Memory B cell (primary cell): ENCODE data around the gene DERL2.

ENCODE experiments used
- ATAC-seq: fragments of 150-1000 bp; cut with Tn5 transposase; 2 replicates; pipeline ENCODE4 v1.10.0; 2021; ENCODE audit warnings: low read depth, mild to moderate bottlenecking, moderate library complexity
- DNase-seq, 2 donors: peaks; one replicate each; pipeline ENCODE4 v3.0.0; 2022; ENCODE audit warnings: low spot score in 2 of 2
- H3K27ac Mint-ChIP-seq: one replicate; pipeline ENCODE4 v1.8.0; 2022; ENCODE audit warnings: mild to moderate bottlenecking, moderate library complexity, mixed read lengths
- H3K27me3 Mint-ChIP-seq: one replicate; pipeline ENCODE4 v1.8.0; 2022; ENCODE audit warnings: mixed read lengths
- H3K36me3 Mint-ChIP-seq: one replicate; pipeline ENCODE4 v1.8.0; 2022; ENCODE audit warnings: mild to moderate bottlenecking, mixed read lengths
- H3K4me1 Mint-ChIP-seq: one replicate; pipeline ENCODE4 v1.8.0; 2022; ENCODE audit warnings: mixed read lengths
- H3K4me3 Mint-ChIP-seq: one replicate; pipeline ENCODE4 v1.8.0; 2022; ENCODE audit warnings: mild to moderate bottlenecking, moderate library complexity, mixed read lengths
- H3K9me3 Mint-ChIP-seq: one replicate; pipeline ENCODE4 v1.8.0; 2022; ENCODE audit warnings: mixed read lengths

Gene DERL2

GRCh38 chr17:5485270-5486205 lies at the start of gene DERL2:
DERL2 (minus strand) TSS chr17:5486178; CDS start chr17:5486161, 17 bp downstream.
- peak; percentile 1 for ATAC-seq
- Mint-ChIP-seq H3K36me3 (peaks cover 19% of the 10 kb centered on the region), H3K9me3 (no peaks in the 10 kb centered on the region), H3K27ac (peak within 1 kb of the TSS; percentile 98), H3K27me3 (no peaks in the 10 kb centered on the region), H3K4me3 (peak within 1 kb of the TSS; percentile 89), H3K4me1 (peaks cover 19% of the 10 kb centered on the region)
- DNase-seq = peak in 1 of 2 donors; percentile 76

GRCh38 chr17:5535436-5535835 lies 49.5 kb upstream of the DERL2 start:
- ATAC-seq (no peak), DNase-seq (no peak)
- Mint-ChIP-seq H3K36me3 (peaks cover 47% of the 10 kb centered on the region), H3K27me3 (no peaks in the 10 kb centered on the region), H3K27ac (no peak overlapping the region), H3K4me3 (no peak overlapping the region), H3K9me3 (no peaks in the 10 kb centered on the region), H3K4me1 (no peaks in the 10 kb centered on the region)

- H3K4me3 Mint-ChIP-seq = no peak overlapping the region
- no peak overlapping the region for H3K27ac Mint-ChIP-seq
- H3K27me3 Mint-ChIP-seq = no peaks in the 10 kb centered on the region
- H3K4me1 Mint-ChIP-seq = no peaks in the 10 kb centered on the region
- DNase-seq (no peak), ATAC-seq (no peak)
- peaks cover 52% of the 10 kb centered on the region for H3K36me3 Mint-ChIP-seq
- no peaks in the 10 kb centered on the region for H3K9me3 Mint-ChIP-seq
Observed at GRCh38 chr17:5533486-5534315, 47.7 kb upstream of the DERL2 start.

GRCh38 chr17:5532581-5532980 lies 46.6 kb upstream of the DERL2 start:
- DNase-seq (no peak), ATAC-seq (no peak)
- Mint-ChIP-seq H3K9me3 (no peaks in the 10 kb centered on the region), H3K27ac (no peak overlapping the region), H3K4me1 (no peaks in the 10 kb centered on the region), H3K27me3 (no peaks in the 10 kb centered on the region), H3K4me3 (no peak overlapping the region), H3K36me3 (peaks cover 52% of the 10 kb centered on the region)

- H3K4me3 Mint-ChIP-seq = no peak overlapping the region
- H3K4me1 Mint-ChIP-seq = no peaks in the 10 kb centered on the region
- no peaks in the 10 kb centered on the region for H3K9me3 Mint-ChIP-seq
- no peak overlapping the region for H3K27ac Mint-ChIP-seq
- H3K36me3 Mint-ChIP-seq = peaks cover 49% of the 10 kb centered on the region
- DNase-seq (no peak), ATAC-seq (no peak)
- no peaks in the 10 kb centered on the region for H3K27me3 Mint-ChIP-seq
Observed at GRCh38 chr17:5531085-5531418, 45.1 kb upstream of the DERL2 start.

GRCh38 chr17:5530265-5531084 lies 44.5 kb upstream of the DERL2 start:
- Mint-ChIP-seq H3K4me3 (no peak overlapping the region), H3K36me3 (peaks cover 46% of the 10 kb centered on the region), H3K4me1 (no peaks in the 10 kb centered on the region), H3K27ac (no peak overlapping the region), H3K27me3 (no peaks in the 10 kb centered on the region), H3K9me3 (no peaks in the 10 kb centered on the region)
- ATAC-seq = no peak
- no peak for DNase-seq

DNA sequence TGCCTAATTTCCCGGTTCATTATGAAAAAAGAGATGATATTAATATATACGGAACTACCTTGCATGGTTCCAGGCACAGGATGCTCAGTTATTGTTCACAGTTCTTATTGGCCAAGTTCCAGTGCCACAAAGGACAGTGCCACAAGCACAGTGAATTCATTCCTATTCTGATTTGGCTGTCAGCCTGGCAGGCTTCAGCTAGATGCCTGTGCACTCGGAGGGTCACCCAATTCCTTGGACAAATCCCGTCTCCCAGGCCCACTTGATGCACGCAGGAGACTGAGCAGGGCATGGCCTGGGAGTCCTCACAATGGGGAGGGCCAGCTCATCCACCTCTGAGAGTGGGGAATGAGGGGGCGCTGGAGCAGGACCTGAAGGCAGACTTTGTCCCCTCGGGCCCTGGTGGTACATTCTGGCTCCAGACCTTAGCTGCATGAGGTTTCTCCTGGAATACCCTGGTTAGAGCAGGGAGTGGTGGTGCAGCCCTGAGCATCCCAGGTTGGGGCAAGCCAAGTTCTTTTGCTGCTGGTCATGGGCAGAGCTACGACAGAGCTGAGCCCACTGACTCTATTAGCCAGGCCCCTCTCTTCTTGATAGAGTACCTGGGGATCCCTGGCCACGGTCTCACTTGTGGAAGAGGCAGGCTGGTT lies 41.7 kb upstream of the DERL2 start:
- Mint-ChIP-seq H3K27me3 (no peaks in the 10 kb centered on the region), H3K4me3 (no peak overlapping the region), H3K27ac (no peak overlapping the region), H3K4me1 (no peaks in the 10 kb centered on the region), H3K36me3 (peaks cover 51% of the 10 kb centered on the region), H3K9me3 (no peaks in the 10 kb centered on the region)
- ATAC-seq = no peak
- no peak for DNase-seq

DNA sequence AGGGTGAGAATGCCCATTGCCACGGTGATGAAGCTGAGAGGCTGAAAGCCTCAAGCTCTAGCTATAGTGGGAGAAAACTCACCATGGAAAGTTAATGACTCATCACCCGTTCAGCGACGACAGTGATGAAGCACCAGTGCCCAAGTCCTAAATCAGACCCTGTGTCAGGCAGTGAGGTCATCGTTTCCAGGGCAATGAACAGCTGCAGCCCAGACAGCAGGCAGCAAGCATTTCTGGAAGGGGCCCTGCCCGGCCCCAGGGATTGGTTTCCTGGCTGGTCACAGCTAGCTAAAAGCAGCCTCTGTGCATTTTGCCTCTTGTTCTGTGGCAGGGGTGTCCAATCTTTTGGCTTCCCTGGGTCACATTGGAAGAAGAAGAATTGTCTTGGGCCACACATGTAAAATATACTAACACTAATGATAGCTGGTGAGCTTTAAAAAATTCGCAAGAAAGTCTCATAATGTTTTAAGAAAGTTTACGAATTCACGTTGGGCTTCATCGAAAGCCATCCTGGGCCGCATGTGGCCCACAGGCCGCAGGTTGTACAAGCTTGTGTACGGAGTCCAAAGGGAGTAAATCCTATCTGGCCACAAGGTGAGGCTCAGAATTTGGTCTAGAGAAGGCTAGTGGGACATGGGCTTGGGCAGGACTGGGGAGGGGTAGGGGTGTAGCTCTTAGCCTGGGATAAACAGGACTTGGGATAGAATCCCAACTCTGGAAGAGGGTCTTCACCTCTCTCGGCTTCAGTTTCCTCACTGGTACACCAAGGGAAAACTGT lies 41.0 kb upstream of the DERL2 start:
- no peaks in the 10 kb centered on the region for H3K9me3 Mint-ChIP-seq
- no peak overlapping the region for H3K4me3 Mint-ChIP-seq
- no peaks in the 10 kb centered on the region for H3K4me1 Mint-ChIP-seq
- ATAC-seq = no peak
- H3K27ac Mint-ChIP-seq = no peak overlapping the region
- DNase-seq = no peak
- H3K27me3 Mint-ChIP-seq = no peaks in the 10 kb centered on the region
- H3K36me3 Mint-ChIP-seq = peaks cover 49% of the 10 kb centered on the region

DNA sequence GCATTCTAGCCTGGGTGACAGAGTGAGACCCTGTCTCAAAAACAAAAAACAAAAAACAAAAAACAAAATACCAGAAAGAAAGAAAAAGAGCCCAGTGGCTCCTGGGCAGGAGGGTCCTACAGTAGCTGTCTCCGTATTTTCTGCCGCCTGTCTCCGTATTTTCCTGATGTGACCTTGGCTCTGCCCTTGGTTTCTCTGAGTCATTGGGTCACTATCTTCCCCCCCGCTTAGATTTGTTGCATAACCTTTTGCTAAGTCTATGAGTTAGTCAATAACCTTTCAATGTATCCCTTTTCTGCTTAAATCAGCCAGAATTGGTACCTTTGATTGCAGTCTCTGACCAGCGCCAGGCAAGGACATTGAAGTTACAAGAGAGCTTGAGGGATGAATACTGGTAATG lies 37.3 kb upstream of the DERL2 start:
- Mint-ChIP-seq H3K27ac (no peak overlapping the region), H3K4me3 (no peak overlapping the region), H3K36me3 (peaks cover 33% of the 10 kb centered on the region), H3K4me1 (no peaks in the 10 kb centered on the region), H3K27me3 (no peaks in the 10 kb centered on the region), H3K9me3 (no peaks in the 10 kb centered on the region)
- DNase-seq = no peak
- ATAC-seq = no peak

DNA sequence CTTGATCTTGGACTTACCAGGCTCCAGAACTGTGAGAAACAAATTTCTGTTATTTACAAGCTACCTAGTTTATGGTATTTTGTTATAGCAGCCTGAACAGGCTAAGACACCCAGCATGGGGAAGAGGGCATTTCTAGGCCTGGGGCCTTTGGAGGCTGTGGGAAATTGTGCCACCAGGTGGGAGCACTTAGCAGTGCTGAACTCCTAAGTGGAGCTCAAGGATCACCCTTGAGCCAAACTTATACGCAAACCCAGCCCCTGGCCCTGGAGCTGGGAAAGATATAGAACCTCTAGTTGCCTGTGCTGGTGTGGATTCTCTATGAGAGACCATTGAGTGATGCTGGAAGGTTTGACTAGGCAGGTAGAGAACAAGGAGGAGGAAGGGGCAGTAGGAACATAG lies 36.5 kb upstream of the DERL2 start:
- H3K9me3 Mint-ChIP-seq = no peaks in the 10 kb centered on the region
- H3K36me3 Mint-ChIP-seq = peaks cover 37% of the 10 kb centered on the region
- no peak for ATAC-seq
- no peaks in the 10 kb centered on the region for H3K4me1 Mint-ChIP-seq
- H3K27me3 Mint-ChIP-seq = no peaks in the 10 kb centered on the region
- no peak overlapping the region for H3K27ac Mint-ChIP-seq
- DNase-seq = no peak
- H3K4me3 Mint-ChIP-seq = no peak overlapping the region

DNA sequence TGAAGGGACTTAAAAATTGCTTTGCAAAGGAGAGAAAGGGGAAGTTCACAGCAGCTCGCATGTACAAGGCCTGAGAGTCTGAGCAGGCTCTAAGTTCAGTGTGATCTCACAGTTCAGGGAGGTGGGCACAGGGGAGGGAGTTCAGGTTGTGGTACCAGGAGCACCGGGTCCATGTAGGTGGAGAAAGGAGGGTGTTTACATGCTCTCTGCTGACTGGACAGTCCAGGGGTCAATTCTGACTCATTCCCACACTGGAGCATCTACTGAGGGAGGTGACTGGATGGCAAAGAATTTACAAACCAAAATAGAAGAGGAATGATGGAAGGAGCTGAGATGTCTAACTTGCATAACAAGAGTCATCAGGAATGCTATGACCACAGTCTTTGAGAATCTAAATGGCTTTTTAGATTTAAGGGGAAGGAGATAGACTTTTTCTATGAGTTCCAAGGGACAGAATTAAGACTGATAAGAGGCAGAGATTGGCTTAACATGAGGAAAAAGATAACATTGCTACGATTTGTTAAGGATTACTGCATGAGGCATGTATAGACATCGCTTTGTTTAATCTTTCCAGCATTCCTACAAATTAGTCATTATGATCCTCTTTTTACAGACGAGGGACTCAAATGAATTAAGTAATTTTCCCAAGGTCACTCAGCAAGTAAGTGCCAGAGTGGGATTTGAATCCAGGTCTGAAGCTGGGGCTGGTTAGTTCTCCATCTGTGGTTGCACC lies 30.2 kb upstream of the DERL2 start:
- no peak overlapping the region for H3K4me3 Mint-ChIP-seq
- ATAC-seq = no peak
- peaks cover 57% of the 10 kb centered on the region for H3K36me3 Mint-ChIP-seq
- H3K4me1 Mint-ChIP-seq = peaks cover 6% of the 10 kb centered on the region
- peaks cover 3% of the 10 kb centered on the region for H3K9me3 Mint-ChIP-seq
- H3K27me3 Mint-ChIP-seq = no peaks in the 10 kb centered on the region
- H3K27ac Mint-ChIP-seq = peak overlapping the region; percentile 10
- DNase-seq = no peak

- Mint-ChIP-seq H3K4me1 (peaks cover 6% of the 10 kb centered on the region), H3K27ac (no peak overlapping the region), H3K4me3 (no peak overlapping the region), H3K36me3 (peaks cover 53% of the 10 kb centered on the region), H3K9me3 (peaks cover 3% of the 10 kb centered on the region), H3K27me3 (no peaks in the 10 kb centered on the region)
- ATAC-seq = no peak
- DNase-seq = no peak
Observed at GRCh38 chr17:5514976-5515375, 29.0 kb upstream of the DERL2 start.
